Thyroid gland (tissue), 4 donors: Measurements from ENCODE around the gene RPS6KA5.

ENCODE experiments used
- POLR2A ChIP-seq, 2 donors: fragments of 450-650 bp; IDR thresholded peaks; one replicate each; pipeline ENCODE4 v1.6.1; 2017; ENCODE audit warnings: antibody characterized with exemption in 2 of 2, mild to moderate bottlenecking in 2 of 2, moderate library complexity in 1 of 2
- TF ChIP-seq, protein P1 (sequence below), 6 experiments: fragments of 200-600 bp in 3 of 6; fragments of 450-650 bp in 3 of 6; sonication (generic) in 3 of 6; IDR thresholded peaks; one replicate each; pipeline ENCODE4 v1.5.1; 2016 to 2019; ENCODE audit warnings: antibody characterized with exemption in 6 of 6, mild to moderate bottlenecking in 2 of 6, inconsistent platforms in 1 of 6, moderate library complexity in 1 of 6

- TF ChIP-seq, protein P1, sequence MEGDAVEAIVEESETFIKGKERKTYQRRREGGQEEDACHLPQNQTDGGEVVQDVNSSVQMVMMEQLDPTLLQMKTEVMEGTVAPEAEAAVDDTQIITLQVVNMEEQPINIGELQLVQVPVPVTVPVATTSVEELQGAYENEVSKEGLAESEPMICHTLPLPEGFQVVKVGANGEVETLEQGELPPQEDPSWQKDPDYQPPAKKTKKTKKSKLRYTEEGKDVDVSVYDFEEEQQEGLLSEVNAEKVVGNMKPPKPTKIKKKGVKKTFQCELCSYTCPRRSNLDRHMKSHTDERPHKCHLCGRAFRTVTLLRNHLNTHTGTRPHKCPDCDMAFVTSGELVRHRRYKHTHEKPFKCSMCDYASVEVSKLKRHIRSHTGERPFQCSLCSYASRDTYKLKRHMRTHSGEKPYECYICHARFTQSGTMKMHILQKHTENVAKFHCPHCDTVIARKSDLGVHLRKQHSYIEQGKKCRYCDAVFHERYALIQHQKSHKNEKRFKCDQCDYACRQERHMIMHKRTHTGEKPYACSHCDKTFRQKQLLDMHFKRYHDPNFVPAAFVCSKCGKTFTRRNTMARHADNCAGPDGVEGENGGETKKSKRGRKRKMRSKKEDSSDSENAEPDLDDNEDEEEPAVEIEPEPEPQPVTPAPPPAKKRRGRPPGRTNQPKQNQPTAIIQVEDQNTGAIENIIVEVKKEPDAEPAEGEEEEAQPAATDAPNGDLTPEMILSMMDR (IDR thresholded peaks at IDR 0.05) = no peak
- no peak for TF ChIP-seq POLR2A (IDR thresholded peaks at IDR 0.05)
Measured at GRCh38 chr14:90892970-90893369, 167.5 kb downstream of the RPS6KA5 start.
